ENCODE measurements around the gene SLC2A9. TPM values are rescaled to one million over a fixed set of nuclear protein-coding genes. Genes with fewer than 3 reads are reported as not detected.

The SLC2A9 gene
- total and polyA plus RNA-seq, 9 donors: 1.2 to 10.1 (median 4.8) TPM

DNA sequence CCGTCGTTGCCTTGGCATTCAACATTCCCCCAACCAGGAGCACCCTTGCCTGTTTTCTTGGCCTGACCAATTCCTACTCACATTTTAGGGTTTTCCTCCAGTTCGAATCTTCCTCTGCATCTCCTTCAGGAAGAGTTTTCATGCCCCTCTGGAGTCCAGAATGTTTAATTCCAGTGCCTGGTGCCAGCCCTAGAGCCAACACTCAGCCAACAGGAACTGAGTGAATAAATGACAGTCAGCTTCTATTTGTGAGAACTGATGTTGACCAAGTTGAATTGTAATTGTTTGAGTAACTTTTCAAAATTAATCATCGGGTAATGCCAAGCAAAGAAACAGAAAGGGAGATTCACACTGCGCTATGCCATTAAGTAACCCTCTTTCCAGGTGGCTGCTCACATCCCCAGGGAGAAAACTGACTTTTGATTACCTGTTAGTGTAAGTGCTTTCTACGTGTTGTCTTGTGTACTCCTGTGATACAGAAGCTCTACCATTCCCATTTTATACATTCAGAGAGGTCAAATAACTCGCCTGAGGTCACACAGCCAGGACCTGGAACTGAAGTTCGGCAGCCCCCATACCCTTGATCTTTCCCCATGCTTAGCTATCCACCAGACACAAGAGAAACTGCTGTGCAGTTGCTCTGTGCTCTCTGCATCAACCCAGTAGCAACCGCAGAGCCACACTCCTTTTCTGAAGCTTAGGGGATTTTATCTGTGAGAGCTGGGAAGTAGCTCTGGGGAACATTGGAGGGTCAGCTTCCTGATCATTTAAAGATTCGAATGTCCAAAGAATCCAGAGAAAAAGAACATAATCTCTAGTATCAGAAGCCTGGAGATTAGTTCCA is 19.0 kb upstream of the SLC2A9 start:
- Histone ChIP-seq H3K4me3 (no peak overlapping the region), H3K27me3 (no peaks in the 10 kb centered on the region), H3K36me3 (no peaks in the 10 kb centered on the region), H3K27ac (no peak overlapping the region), H3K4me1 (ENCODE audit: insufficient read depth) (no peaks in the 10 kb centered on the region), H3K9me3 (no peaks in the 10 kb centered on the region)
- WGBS, 3 donors: 84 to 85% (median 84%) methylated on average over 10 of the region's 10 CpGs
- DNase-seq: no peak
- TF ChIP-seq, protein P1, sequence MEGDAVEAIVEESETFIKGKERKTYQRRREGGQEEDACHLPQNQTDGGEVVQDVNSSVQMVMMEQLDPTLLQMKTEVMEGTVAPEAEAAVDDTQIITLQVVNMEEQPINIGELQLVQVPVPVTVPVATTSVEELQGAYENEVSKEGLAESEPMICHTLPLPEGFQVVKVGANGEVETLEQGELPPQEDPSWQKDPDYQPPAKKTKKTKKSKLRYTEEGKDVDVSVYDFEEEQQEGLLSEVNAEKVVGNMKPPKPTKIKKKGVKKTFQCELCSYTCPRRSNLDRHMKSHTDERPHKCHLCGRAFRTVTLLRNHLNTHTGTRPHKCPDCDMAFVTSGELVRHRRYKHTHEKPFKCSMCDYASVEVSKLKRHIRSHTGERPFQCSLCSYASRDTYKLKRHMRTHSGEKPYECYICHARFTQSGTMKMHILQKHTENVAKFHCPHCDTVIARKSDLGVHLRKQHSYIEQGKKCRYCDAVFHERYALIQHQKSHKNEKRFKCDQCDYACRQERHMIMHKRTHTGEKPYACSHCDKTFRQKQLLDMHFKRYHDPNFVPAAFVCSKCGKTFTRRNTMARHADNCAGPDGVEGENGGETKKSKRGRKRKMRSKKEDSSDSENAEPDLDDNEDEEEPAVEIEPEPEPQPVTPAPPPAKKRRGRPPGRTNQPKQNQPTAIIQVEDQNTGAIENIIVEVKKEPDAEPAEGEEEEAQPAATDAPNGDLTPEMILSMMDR (IDR thresholded peaks at IDR 0.05): no peak
- no peak for TF ChIP-seq EP300 (IDR thresholded peaks at IDR 0.05)
- no peak for TF ChIP-seq POLR2A (IDR thresholded peaks at IDR 0.05)
- intact Hi-C loops (cut with DNase I): no loop called here

DNA sequence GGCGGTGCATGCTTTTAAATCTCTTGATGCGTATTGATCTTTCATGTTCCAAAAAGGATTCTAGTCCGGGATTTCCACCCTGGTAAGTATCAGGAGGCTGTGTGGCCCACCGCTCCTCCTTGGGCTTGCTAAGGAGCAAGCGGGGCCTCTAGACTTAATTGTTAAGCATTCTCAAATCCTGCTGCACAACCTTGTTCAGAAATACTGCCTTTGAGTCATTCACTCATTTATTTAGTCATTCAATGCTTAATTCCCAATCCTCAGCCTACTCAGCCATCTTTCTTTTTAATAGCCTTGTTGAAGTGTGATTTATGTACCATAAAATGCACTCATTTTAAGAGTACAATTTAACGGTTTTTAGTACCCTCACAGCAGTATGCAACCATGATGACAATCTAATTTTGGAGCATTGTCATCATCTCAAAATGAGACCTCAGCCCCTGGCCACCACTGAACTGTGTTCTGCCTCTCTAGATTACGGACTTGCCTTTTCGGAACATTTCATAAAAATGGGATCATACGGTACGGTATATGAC is 15.6 kb upstream of the SLC2A9 start:
- intact Hi-C loops (cut with DNase I): no loop called here
- TF ChIP-seq EP300 (IDR thresholded peaks at IDR 0.05) (no peak), POLR2A (IDR thresholded peaks at IDR 0.05) (no peak)
- TF ChIP-seq, protein P1 (IDR thresholded peaks at IDR 0.05): no peak
- Histone ChIP-seq H3K27ac (no peak overlapping the region), H3K36me3 (no peaks in the 10 kb centered on the region), H3K4me3 (no peak overlapping the region), H3K27me3 (no peaks in the 10 kb centered on the region), H3K4me1 (ENCODE audit: insufficient read depth) (peaks cover 11% of the 10 kb centered on the region), H3K9me3 (no peaks in the 10 kb centered on the region)
- 82 to 94% (median 84%) methylated on average over 10 of the region's 10 CpGs for WGBS, 3 donors
- DNase-seq: no peak

DNA sequence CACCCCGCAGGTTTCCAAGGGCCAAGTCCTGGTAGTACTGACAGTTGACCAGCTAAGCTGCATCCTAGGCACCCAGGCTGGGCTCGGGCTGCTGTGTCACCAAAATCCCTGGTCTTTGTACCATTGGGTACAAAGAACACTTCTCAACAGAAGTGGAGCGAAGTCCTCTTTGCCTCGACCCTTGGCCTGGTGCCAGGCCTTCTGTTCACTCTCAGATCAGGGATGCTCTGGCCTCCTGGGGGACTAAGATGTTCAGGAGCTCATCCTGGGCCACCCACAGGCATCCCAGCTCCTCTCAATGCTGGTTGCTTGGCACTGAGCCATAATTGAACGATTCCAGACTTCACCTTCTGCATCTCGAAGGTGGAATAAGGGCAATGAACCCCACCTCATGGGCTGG is 13.8 kb upstream of the SLC2A9 start:
- Histone ChIP-seq H3K4me1 (ENCODE audit: insufficient read depth) (peaks cover 12% of the 10 kb centered on the region), H3K36me3 (no peaks in the 10 kb centered on the region), H3K4me3 (no peak overlapping the region), H3K27ac (no peak overlapping the region), H3K27me3 (no peaks in the 10 kb centered on the region), H3K9me3 (no peaks in the 10 kb centered on the region)
- intact Hi-C loops (cut with DNase I): no loop called here
- DNase-seq: peak in 1 of 5 donors; percentile 34
- TF ChIP-seq, protein P1 (IDR thresholded peaks at IDR 0.05): no peak
- TF ChIP-seq EP300 (IDR thresholded peaks at IDR 0.05): no peak
- TF ChIP-seq POLR2A (IDR thresholded peaks at IDR 0.05): no peak
- 70 to 72% (median 72%) methylated on average over 6 of the region's 6 CpGs for WGBS, 3 donors

DNA sequence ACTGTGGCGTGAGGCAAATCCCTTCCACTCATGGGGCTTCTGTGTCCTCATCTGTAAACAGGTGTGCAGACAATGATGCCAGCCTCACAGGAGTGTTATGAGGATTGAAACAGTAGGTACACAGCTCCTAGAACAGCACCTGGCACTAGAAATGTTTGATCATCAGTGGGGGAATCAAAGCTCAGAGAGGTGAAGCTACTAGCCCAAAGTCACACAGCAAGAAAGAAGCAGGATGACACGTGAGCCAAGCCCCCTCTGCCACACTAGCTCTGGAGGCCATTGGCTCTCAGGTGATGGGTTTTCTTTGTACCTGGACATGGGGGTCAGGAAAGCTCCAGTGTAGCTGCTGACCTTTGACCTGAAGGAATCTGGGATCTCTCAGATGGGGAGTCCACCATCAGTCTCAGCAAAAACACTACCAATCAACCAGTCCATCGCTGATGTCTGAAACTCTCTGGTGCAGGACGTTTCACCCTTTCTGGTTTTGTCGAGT is 13.4 kb upstream of the SLC2A9 start:
- H3K27ac ChIP-seq: no peak overlapping the region
- peaks cover 12% of the 10 kb centered on the region for H3K4me1 ChIP-seq (ENCODE audit: insufficient read depth)

More for the DNA sequence above, 13.4 kb upstream of the SLC2A9 start:
- no peaks in the 10 kb centered on the region for H3K36me3 ChIP-seq
- no peak overlapping the region for H3K4me3 ChIP-seq
- TF ChIP-seq EP300 (IDR thresholded peaks at IDR 0.05) (no peak), POLR2A (IDR thresholded peaks at IDR 0.05) (no peak)
- TF ChIP-seq, protein P1 (IDR thresholded peaks at IDR 0.05): no peak
- H3K9me3 ChIP-seq: no peaks in the 10 kb centered on the region
- no peaks in the 10 kb centered on the region for H3K27me3 ChIP-seq
- intact Hi-C loops (cut with DNase I): no loop called here
- WGBS, 3 donors: 91 to 95% (median 93%) methylated on average over 5 of the region's 5 CpGs
- DNase-seq: no peak
